PFSK-1 (cell line): ENCODE measurements around the gene GPR89B.
"Not testable (repeated sequence)": the region's sequence is repeated elsewhere in the genome, so short reads cannot be mapped to it uniquely, and the experiment has no call there.

ENCODE experiments used
- FOXP2 ChIP-seq: optimal IDR thresholded peaks from 2 replicates; pipeline ENCODE3; 2011; ENCODE audit warnings: borderline replicate concordance, control low read depth, inconsistent platforms; ENCODE audit not compliant: insufficient read depth; ENCODE audit errors: extremely low read length, extremely low read depth
- POLR2AphosphoS5 ChIP-seq: IDR thresholded peaks from 2 replicates; pipeline ENCODE4 v1.6.1; 2012; ENCODE audit warnings: low read depth, mild to moderate bottlenecking, control low read depth, low read length, moderate library complexity
- TAF1 ChIP-seq: IDR thresholded peaks from 2 replicates; pipeline ENCODE4 v1.6.1; 2012; ENCODE audit warnings: low read length, control low read depth, borderline replicate concordance; ENCODE audit not compliant: insufficient read depth
- TF ChIP-seq, protein P1 (sequence below), 2 experiments: IDR thresholded peaks; 2 replicates each; pipeline versions ENCODE4 v1.6.1 to v1.8.0; 2011 to 2012; ENCODE audit warnings: low read depth in 2 of 2, low read length in 2 of 2, control low read depth in 1 of 2, inconsistent platforms in 1 of 2, mild to moderate bottlenecking in 1 of 2, moderate library complexity in 1 of 2; ENCODE audit not compliant: insufficient read depth in 1 of 2

DNA sequence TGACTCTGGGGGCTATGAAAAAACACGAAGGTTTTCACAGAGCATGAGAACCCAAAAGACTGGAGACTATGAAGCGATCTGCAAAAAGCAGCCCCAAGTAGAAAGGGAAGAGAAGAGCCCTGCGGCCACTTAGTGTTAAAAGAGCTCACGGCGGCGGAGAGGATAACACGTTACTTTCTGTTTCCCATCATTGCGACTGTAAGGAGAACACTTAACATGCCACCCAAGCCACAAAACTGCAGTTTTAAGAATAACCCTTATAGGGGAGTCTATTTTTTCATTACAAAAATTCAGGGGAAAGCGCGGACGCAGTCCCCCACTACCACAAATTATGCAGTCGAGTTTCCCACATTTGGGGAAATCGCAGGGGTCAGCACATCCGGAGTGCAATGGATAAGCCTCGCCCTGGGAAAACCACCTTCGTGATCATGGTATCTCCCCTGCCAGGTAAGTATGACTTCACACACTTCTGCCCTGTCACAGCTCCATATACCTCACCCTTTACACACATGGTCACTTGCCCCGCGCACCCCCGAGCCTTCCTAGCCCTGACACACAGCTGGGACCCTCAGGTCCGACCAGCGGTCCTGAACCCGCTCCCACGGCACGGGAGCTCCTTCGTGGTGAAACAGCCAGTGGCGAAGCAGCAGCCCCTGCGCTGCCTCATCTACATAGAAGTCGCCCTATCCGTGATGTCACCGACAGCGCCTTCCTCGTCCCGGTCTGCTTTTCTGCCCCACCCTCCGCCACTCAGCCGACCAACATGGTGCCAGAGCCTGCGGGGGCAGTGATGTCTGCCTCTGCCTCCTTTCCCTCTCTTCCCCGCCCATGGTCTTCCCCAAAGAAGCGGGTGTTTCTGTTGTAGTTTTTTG is 110.5 kb downstream of the GPR89B start:
- peak; percentile 96 for TF ChIP-seq POLR2AphosphoS5
- TF ChIP-seq, protein P1, sequence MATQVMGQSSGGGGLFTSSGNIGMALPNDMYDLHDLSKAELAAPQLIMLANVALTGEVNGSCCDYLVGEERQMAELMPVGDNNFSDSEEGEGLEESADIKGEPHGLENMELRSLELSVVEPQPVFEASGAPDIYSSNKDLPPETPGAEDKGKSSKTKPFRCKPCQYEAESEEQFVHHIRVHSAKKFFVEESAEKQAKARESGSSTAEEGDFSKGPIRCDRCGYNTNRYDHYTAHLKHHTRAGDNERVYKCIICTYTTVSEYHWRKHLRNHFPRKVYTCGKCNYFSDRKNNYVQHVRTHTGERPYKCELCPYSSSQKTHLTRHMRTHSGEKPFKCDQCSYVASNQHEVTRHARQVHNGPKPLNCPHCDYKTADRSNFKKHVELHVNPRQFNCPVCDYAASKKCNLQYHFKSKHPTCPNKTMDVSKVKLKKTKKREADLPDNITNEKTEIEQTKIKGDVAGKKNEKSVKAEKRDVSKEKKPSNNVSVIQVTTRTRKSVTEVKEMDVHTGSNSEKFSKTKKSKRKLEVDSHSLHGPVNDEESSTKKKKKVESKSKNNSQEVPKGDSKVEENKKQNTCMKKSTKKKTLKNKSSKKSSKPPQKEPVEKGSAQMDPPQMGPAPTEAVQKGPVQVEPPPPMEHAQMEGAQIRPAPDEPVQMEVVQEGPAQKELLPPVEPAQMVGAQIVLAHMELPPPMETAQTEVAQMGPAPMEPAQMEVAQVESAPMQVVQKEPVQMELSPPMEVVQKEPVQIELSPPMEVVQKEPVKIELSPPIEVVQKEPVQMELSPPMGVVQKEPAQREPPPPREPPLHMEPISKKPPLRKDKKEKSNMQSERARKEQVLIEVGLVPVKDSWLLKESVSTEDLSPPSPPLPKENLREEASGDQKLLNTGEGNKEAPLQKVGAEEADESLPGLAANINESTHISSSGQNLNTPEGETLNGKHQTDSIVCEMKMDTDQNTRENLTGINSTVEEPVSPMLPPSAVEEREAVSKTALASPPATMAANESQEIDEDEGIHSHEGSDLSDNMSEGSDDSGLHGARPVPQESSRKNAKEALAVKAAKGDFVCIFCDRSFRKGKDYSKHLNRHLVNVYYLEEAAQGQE (IDR thresholded peaks at IDR 0.05; ENCODE audit: insufficient read depth in 1 of 2, low read depth in 2 of 2, low read length in 2 of 2) = not testable (repeated sequence)
- not testable (repeated sequence) for TF ChIP-seq FOXP2, TAF1
